Measurements from ENCODE around the gene SLC16A3.
"Not testable (repeated sequence)": the region's sequence is repeated elsewhere in the genome, so short reads cannot be mapped to it uniquely, and the experiment has no call there.

The SLC16A3 gene

GRCh38 chr17:82228842-82229697 lies at the start of gene SLC16A3:
Gene SLC16A3, plus strand, starts transcription at chr17:82229042. Its CDS starts 6,967 bp downstream, at chr17:82236009.
- peak; percentile 77 for DNase-seq
- peak; percentile 44 for ATAC-seq

GRCh38 chr17:82179412-82179811 lies 49.4 kb upstream of the SLC16A3 start:
- ATAC-seq = no peak
- DNase-seq = no peak

DNA sequence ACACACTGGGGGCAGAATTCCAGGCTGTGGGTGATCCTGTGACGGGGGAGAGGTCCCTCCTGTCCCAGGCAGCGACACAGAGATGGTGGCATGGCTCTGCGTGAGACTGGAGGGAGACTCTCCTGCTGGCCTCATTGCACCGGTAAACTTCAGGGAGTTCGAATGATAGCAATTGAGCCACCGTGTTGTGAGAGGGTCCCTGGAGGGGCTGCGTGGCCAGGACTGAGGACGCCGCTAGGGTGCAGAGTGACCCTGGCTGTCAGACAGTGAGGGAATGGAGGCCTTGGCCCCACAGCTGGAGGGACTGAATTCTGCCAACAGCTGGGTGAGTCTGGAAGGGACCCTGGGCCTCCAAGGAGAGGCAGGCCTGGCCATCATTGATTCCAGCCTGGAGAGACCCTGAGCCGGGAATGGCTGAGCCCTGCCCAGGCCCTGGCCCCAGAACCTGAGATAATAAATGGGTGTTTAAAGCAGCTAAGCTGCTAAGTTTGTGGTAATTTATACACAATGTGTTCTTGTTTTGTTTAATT lies 48.8 kb upstream of the SLC16A3 start:
- DNase-seq = no peak

DNA sequence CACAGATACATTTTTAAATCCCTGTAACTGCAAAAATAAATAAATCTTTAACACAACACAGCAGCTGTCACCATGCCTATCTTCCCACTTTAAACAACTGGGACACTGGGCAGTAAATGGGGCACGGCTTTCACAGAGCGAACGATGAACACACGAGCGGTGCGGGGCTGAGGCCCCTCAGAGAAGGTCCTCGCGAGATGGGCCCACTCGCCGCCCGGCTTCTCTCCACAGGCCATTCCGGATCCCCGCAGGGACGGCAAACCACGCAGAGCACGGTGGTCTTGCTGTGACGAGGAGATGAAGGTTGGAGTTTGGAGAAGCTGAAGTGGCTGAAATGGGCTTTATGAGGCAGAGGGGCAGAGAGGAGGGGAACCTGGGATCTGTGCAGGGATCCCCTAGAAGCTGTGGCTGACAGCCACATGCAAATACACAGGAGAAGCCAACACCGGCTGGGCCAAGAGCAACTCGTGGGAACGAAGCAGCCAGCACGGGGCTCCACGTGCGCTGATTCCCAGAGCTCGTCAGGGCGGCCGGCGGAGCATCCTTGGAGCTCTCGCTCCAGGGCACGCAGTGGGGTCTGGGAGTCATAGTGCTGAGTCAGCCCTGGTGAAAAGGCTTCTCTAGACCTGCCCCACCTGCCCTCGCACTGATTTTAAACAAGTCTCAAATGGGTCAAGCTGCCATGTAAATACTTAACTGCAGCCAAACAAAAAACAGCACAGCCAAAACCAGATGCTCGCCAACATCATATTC lies 47.9 kb upstream of the SLC16A3 start:
- DNase-seq = no peak
- ATAC-seq = no peak

More for the DNA sequence above, 48.8 kb upstream of the SLC16A3 start:
- no peak for ATAC-seq

- DNase-seq (no peak), ATAC-seq (no peak)
Measured at GRCh38 chr17:82184761-82185160, 44.1 kb upstream of the SLC16A3 start.

- ATAC-seq (no peak), DNase-seq (no peak)
Measured at GRCh38 chr17:82186221-82186620, 42.6 kb upstream of the SLC16A3 start.

- ATAC-seq (no peak), DNase-seq (no peak)
Measured at GRCh38 chr17:82187500-82187899, 41.3 kb upstream of the SLC16A3 start.

DNA sequence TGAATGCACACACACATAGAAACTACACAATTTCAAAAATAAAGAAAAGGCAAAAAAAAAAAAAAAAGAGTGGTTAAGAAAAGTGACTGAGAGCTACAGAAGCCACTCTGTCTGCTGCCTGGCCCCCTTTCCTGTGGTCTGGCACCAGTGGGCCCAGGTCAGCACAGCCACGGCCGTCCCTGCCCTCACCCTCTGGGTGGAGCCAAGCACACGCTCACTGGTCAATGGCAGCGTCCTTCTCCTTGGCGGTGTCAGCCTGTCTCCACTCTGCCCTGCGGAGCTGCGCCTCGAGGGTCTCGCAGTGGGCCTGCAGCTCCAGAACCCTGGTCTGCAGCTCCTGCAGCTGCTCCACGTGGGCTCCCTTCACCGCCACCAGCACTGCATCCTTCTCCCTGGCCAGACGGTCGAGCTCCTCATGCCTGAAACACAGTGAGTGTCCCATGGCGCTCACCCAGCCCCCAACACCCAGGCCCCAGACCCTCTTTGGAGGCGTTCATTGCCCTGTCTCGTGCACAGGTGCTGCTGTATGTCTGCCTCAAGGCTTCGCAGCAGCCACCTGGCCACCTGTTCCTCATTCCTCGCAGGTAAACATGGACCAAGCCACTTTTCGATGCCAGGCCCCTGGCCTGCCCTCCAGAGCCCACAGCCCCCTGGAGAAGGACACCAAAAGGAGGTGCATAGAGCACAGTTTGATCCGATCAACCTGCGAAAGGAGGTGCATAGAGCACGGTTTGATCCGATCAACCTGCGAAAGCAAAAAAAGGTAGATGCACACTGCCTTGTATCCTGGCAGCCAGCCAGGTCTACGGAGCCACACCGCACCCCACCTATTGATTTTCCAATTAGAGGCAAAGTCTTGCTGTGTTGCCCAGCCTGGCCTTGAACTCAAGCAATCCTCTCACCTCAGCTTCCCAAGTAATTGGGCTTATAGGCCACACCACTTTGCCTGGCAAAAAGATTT lies 40.6 kb upstream of the SLC16A3 start:
- DNase-seq (no peak), ATAC-seq (no peak)

- not testable (repeated sequence) for ATAC-seq, DNase-seq
Measured at GRCh38 chr17:82193050-82193449, 35.8 kb upstream of the SLC16A3 start.

GRCh38 chr17:82193520-82194220 lies 35.2 kb upstream of the SLC16A3 start:
- no peak for ATAC-seq
- no peak for DNase-seq

GRCh38 chr17:82194765-82195164 lies 34.1 kb upstream of the SLC16A3 start:
- ATAC-seq (no peak), DNase-seq (no peak)

- ATAC-seq = no peak
- no peak for DNase-seq
Measured at GRCh38 chr17:82195675-82196672, 32.9 kb upstream of the SLC16A3 start.

GRCh38 chr17:82198092-82198491 lies 30.8 kb upstream of the SLC16A3 start:
- no peak for ATAC-seq
- no peak for DNase-seq

DNA sequence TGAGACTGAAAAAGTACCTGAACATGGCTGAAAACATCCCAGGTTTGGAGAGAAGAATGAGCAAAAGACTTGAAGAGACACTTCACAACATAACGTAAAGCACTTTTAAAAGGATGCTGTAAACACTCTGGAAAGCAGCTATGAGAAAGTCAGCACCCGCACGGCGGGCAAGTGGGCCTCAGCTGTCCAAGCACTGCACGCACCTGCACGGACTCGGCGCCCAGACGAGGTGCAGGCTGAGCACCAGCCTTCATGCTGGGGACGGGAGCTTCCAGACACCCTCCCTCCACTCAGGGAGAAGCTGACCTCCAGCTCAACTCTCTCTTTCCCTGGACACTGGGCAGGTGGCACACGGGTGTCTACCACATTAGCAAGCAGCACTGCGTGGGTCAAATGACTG lies 29.3 kb upstream of the SLC16A3 start:
- ATAC-seq (no peak), DNase-seq (no peak)

- no peak for ATAC-seq
Measured at GRCh38 chr17:82200135-82200534, 28.7 kb upstream of the SLC16A3 start.

DNA sequence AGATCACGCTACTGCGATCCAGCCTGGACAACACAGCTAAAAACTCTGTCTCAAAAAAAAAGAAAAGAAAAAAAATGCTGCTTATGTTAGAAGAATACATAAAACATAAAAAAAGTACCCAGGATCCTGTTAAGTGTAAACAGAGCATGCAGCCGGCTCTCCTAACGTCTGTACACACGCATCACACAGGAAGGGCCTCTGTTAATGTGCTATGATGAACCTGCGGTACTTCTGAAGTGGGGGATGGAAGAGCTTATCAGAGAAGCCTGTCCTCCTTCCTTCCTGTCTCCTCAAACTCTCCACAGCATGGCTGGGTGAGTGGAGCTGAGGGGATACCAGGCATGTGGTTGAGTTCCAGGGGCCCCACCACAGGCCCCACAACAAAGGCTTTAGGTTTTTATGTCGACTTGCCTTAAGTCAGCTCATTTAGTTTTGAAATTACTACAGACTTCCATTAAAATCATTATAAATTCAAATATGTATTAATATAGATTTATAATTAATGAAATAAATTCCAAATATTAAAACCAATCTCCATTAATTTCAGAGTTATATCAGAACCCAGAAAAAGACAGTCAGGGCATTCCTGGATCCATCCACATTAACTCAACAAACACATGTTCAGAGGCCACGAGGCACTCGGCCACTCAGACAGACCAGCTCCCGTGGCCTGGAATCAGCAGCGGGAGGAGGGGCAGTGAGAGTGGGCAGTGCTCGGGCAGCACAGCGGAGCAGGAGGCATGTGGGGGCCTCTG lies 27.9 kb upstream of the SLC16A3 start:
- ATAC-seq (peak; percentile 86), DNase-seq (peak; percentile 74)

More at GRCh38 chr17:82200135-82200534, 28.7 kb upstream of the SLC16A3 start:
- no peak for DNase-seq

- ATAC-seq = no peak
- DNase-seq = peak; percentile 22
Measured at GRCh38 chr17:82201498-82201910, 27.3 kb upstream of the SLC16A3 start.

- ATAC-seq (peak; percentile 36), DNase-seq (peak; percentile 50)
Measured at GRCh38 chr17:82202981-82203380, 25.9 kb upstream of the SLC16A3 start.

DNA sequence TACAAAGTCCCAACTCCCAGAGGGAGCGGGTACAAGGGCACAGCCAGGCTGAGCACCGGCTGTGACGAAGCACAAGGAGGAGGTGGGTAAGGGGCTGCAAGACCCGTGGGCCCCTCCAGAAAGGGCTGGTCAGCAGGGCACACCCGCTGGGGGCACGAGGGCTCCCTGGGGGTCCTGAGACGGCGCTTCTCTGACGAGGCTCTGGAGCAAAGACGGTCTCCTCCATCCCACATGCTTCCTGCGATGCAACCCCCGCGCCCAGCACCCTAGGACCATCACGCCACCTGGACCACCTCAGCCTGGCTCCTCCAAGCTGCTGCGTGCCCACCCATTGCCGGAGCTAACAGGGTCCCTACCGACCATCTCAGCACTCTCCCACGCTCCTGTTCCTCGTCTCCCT lies 24.9 kb upstream of the SLC16A3 start:
- DNase-seq (no peak), ATAC-seq (no peak)

All from stimulated activated naive CD8-positive, alpha-beta T cell treated with anti-CD3 and anti-CD28 coated beads, Interleukin-15, Interleukin-2, amounts not matched to agents 100 U/mL and 50 U/mL, for 24 hours (primary cell).